GM12873 (cell line): ENCODE data around the gene SPACDR.

ENCODE experiments used
- TF ChIP-seq, protein P1 (sequence below): IDR thresholded peaks from 2 replicates; pipeline ENCODE4 v1.5.1; 2012; ENCODE audit warnings: low read depth, mild to moderate bottlenecking, moderate library complexity, low read length, control low read depth; ENCODE audit not compliant: insufficient read depth; ENCODE audit errors: missing control alignments

SPACDR gene

DNA sequence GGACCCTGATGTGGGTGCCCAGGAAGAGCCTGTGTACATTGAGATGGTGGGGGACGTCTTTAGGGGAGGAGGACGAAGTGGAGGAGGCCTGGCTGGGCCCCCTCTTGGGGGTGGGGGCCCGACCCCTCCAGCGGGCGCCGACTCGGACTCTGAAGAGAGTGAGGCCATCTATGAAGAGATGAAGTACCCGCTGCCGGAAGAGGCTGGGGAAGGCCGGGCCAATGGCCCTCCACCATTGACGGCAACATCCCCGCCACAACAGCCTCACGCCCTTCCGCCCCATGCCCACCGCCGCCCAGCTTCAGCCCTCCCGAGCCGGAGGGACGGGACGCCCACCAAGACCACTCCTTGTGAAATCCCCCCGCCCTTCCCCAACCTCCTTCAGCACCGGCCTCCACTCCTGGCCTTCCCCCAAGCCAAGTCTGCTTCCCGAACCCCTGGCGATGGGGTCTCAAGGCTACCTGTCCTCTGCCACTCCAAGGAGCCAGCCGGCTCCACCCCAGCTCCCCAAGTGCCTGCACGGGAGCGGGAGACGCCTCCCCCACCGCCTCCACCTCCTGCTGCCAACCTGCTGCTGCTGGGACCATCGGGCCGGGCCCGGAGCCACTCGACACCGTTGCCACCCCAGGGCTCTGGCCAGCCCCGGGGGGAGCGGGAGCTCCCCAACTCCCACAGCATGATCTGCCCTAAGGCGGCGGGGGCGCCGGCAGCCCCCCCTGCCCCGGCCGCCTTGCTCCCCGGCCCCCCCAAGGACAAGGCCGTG is 24.5 kb upstream of the SPACDR start:
- TF ChIP-seq, protein P1, sequence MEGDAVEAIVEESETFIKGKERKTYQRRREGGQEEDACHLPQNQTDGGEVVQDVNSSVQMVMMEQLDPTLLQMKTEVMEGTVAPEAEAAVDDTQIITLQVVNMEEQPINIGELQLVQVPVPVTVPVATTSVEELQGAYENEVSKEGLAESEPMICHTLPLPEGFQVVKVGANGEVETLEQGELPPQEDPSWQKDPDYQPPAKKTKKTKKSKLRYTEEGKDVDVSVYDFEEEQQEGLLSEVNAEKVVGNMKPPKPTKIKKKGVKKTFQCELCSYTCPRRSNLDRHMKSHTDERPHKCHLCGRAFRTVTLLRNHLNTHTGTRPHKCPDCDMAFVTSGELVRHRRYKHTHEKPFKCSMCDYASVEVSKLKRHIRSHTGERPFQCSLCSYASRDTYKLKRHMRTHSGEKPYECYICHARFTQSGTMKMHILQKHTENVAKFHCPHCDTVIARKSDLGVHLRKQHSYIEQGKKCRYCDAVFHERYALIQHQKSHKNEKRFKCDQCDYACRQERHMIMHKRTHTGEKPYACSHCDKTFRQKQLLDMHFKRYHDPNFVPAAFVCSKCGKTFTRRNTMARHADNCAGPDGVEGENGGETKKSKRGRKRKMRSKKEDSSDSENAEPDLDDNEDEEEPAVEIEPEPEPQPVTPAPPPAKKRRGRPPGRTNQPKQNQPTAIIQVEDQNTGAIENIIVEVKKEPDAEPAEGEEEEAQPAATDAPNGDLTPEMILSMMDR = no peak

DNA sequence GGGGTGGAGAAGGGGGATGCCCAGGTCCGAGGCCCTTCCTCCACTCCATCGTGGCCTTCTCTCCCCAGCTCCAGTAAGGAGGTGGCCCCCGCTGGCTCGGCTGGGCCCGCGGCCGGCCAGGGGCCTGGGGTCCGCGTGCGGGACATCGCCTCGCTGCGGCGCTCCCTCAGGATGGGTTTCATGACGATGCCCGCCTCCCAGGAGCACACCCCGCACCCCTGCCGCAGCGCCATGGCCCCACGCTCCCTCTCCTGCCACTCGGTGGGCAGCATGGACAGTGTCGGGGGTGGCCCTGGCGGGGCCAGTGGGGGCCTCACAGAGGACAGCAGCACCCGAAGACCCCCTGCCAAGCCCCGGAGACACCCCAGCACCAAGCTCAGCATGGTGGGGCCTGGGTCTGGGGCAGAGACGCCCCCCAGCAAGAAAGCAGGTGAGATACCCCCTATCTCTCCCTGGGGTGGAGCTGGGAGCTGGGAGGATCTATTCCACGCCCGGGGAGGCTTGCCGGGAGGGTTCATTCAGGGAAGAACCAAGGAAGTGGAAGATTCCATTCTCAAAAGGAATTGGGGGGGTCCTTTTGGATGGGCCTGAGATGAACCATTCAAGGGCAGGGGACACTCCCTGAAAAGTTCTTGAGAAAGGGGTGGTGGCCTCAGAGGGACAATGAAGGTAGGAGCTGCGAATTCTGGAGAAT is 22.8 kb upstream of the SPACDR start:
- TF ChIP-seq, protein P1 = no peak

DNA sequence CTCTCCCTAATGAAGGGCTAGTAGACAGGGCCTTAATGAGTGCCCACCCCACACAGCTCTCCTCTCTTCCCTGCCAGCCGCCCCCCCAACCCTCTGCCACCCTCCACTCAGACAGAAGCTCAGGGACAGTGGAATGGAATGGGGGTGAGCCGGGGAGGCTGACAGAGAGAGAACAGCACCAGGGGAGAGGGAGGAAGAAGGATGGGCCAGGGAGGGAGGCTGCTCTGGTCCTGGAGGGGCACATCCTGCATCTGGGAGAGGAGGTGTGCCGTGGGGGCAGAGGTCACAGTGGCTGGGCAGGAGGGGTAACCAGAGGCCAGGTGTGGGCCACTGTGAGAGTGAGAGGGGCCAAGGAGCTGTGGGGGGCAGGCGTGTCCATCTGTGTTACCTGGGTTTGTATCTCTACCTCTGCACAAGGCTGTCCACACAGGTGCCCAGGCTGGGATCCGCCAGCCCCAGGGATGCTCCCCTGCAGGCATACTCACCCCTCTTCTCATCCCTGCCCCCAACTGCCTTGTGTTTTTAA is 22.1 kb upstream of the SPACDR start:
- TF ChIP-seq, protein P1 = no peak

DNA sequence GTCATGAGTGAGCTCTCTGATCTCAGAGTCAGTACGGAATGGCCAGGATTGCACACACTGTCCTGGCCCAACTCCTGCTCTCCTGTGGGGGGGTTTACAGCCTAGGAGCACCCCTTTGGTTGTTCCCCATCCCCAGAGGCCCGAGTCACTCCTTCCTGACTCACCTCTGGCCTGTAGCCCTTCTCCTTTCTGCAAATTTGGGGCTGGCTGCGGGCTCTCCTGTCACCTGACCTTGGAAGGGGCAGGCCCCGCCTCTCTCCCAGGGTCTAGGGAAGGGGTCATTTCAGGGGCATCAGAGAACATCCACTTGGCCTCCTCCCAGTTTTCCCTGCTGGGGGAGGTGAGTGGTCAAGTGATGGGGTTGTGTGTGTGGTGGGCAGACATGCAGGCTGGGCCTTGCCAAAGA is 21.4 kb upstream of the SPACDR start:
- TF ChIP-seq, protein P1 = no peak

DNA sequence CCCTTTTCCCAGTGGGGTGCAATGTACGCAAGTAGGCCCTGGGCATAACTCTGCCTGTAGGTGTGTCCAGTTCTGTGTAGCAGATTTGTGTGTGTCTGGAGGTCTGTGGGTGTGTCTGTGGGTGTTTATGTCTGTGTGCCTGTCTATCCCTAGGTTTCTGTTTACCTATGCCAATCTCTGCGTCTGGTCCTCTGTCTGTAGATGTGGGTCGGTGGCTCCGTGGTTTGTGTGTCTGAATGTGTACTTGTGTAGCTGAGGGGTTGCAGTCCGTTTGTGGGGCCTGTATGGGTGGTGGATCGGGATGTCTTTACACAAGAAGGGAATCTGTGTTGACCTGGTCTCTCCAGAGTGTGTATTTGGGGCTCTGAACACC is 20.6 kb upstream of the SPACDR start:
- TF ChIP-seq, protein P1 = no peak

DNA sequence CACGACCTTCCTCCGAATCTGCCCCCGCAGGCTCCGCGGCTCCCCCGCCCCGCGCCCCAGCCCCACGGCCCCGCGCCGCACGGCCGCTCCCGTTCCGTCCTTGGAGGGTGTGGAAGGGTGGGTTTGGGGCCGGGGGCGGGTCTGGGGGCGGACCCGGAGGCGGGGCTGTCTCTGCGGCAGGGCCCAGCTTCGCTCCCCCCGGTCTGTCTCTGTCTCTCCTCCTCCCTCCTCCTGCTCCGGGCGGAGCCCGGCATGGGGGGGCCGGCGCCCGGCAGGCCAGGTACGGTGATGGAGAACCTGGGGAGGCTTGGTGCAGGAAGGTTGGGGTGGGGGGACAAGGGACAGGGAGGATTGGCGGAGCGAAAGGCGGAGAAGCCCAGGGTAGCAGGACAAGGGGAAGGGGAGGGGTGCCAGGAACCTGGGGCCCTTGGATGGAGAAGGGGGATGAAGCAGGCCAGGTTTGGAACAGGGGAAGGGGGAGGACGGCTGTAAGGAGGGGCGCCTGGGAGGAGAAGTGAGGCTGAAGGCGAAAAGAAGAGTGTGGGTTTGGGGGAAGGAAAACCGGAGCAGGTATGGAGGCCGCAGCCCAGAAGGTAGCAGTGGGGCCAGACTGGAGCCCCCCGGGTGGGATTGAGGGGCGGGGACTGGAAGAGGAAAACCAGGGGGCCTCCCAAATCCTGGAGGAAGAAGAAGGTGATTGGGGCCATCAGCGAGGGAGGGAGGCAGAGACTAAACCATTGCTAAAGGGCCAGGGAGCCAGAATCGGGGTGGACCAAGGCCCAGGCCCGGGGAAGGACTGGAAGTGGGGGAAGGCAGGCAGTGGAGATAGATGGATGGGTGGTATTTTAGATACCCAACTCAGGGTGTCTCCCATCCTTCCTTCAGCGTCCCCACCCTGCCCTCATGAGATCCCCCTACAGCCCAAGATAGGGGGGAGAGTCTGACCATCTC is 19.9 kb upstream of the SPACDR start, which contains the start of gene NYAP1:
TSS of gene NYAP1 (plus strand) at position 206 of the 951 bp plus-strand sequence. CDS start 1,385 bp downstream, outside the sequence.
- TF ChIP-seq, protein P1 = no peak
